Medulla oblongata (tissue), 1 donor: ENCODE measurements around the gene EDN2.

Experiments
- DNase-seq: peaks from one replicate; pipeline ENCODE4 v3.0.0-alpha.2; 2015; ENCODE audit errors: extremely low spot score

Gene EDN2

GRCh38 chr1:41517062-41517438 lies 32.6 kb upstream of the EDN2 start:
- DNase-seq = no peak

- DNase-seq = peak; percentile 95
Measured at GRCh38 chr1:41516168-41517061, 31.9 kb upstream of the EDN2 start.

GRCh38 chr1:41515778-41516167 lies 31.3 kb upstream of the EDN2 start:
- DNase-seq = peak; percentile 15

GRCh38 chr1:41515131-41515678 lies 30.7 kb upstream of the EDN2 start:
- peak; percentile 92 for DNase-seq

- no peak for DNase-seq
Measured at GRCh38 chr1:41514381-41514780, 29.9 kb upstream of the EDN2 start.

- DNase-seq = no peak
Measured at GRCh38 chr1:41513383-41513735, 28.9 kb upstream of the EDN2 start.

- DNase-seq = no peak
Measured at GRCh38 chr1:41512701-41513382, 28.4 kb upstream of the EDN2 start.

GRCh38 chr1:41511239-41511540 lies 26.7 kb upstream of the EDN2 start:
- no peak for DNase-seq

- no peak for DNase-seq
Measured at GRCh38 chr1:41510531-41511238, 26.2 kb upstream of the EDN2 start.

GRCh38 chr1:41509270-41509671 lies 24.8 kb upstream of the EDN2 start:
- no peak for DNase-seq

GRCh38 chr1:41508290-41508689 lies 23.8 kb upstream of the EDN2 start:
- no peak for DNase-seq

GRCh38 chr1:41507836-41508235 lies 23.4 kb upstream of the EDN2 start:
- DNase-seq = no peak

GRCh38 chr1:41507110-41507720 lies 22.7 kb upstream of the EDN2 start:
- no peak for DNase-seq

GRCh38 chr1:41504114-41505035 lies 19.9 kb upstream of the EDN2 start:
- DNase-seq = no peak

- no peak for DNase-seq
Measured at GRCh38 chr1:41503538-41504113, 19.1 kb upstream of the EDN2 start.

GRCh38 chr1:41502912-41503311 lies 18.4 kb upstream of the EDN2 start:
- DNase-seq = no peak

- no peak for DNase-seq
Measured at GRCh38 chr1:41501581-41501980, 17.1 kb upstream of the EDN2 start.

- no peak for DNase-seq
Measured at GRCh38 chr1:41500781-41501518, 16.5 kb upstream of the EDN2 start.

- no peak for DNase-seq
Measured at GRCh38 chr1:41500378-41500777, 15.9 kb upstream of the EDN2 start.

GRCh38 chr1:41499591-41499990 lies 15.1 kb upstream of the EDN2 start:
- no peak for DNase-seq
